GM18867 (cell line): ENCODE data around the gene SMIM38.

Experiments
- ATAC-seq: cut with Tn5 transposase; IDR thresholded peaks from one replicate; pipeline ENCODE4 v1.9.1; 2021; ENCODE audit warnings: mild to moderate bottlenecking, moderate library complexity; ENCODE audit not compliant: unreplicated experiment

Gene SMIM38

GRCh38 chr11:69178819-69179482 lies 23.2 kb downstream of the SMIM38 start:
- no peak for ATAC-seq

GRCh38 chr11:69180226-69180625 lies 24.5 kb downstream of the SMIM38 start:
- ATAC-seq, result no peak

- no peak for ATAC-seq
Observed at GRCh38 chr11:69180726-69181125, 25.0 kb downstream of the SMIM38 start.

- no peak for ATAC-seq
Observed at GRCh38 chr11:69183613-69184012, 27.9 kb downstream of the SMIM38 start.

GRCh38 chr11:69186316-69187260 lies 30.9 kb downstream of the SMIM38 start:
- no peak for ATAC-seq

GRCh38 chr11:69187540-69188065 lies 31.9 kb downstream of the SMIM38 start:
- no peak for ATAC-seq

- ATAC-seq, result no peak
Observed at GRCh38 chr11:69189059-69189458, 33.3 kb downstream of the SMIM38 start.

- ATAC-seq, result no peak
Observed at GRCh38 chr11:69190796-69191536, 35.2 kb downstream of the SMIM38 start.

- ATAC-seq, result no peak
Observed at GRCh38 chr11:69192301-69192721, 36.6 kb downstream of the SMIM38 start.

GRCh38 chr11:69193151-69193550 lies 37.4 kb downstream of the SMIM38 start:
- no peak for ATAC-seq

- no peak for ATAC-seq
Observed at GRCh38 chr11:69193629-69194028, 37.9 kb downstream of the SMIM38 start.

- no peak for ATAC-seq
Observed at GRCh38 chr11:69194396-69194795, 38.7 kb downstream of the SMIM38 start.

GRCh38 chr11:69194956-69195355 lies 39.2 kb downstream of the SMIM38 start:
- no peak for ATAC-seq

- ATAC-seq, result no peak
Observed at GRCh38 chr11:69195824-69196782, 40.4 kb downstream of the SMIM38 start.

GRCh38 chr11:69196783-69197169 lies 41.0 kb downstream of the SMIM38 start:
- no peak for ATAC-seq

GRCh38 chr11:69198891-69199582 lies 43.3 kb downstream of the SMIM38 start:
- ATAC-seq, result no peak

GRCh38 chr11:69199583-69200315 lies 44.0 kb downstream of the SMIM38 start:
- ATAC-seq, result no peak

- ATAC-seq, result no peak
Observed at GRCh38 chr11:69200331-69201065, 44.8 kb downstream of the SMIM38 start.
